DMS53 treated with DMSO at 0.1 percent for 48 hours (cell line): ENCODE data around the gene SCTR.
A peak's percentile ranks its signal among the peaks of the same experiment; 100 is the strongest.

Source experiments
- DNase-seq: peaks from one replicate; lab custom pipeline; 2025; ENCODE audit not compliant: unreplicated experiment; lab: John Stamatoyannopoulos, UW

The SCTR gene

DNA sequence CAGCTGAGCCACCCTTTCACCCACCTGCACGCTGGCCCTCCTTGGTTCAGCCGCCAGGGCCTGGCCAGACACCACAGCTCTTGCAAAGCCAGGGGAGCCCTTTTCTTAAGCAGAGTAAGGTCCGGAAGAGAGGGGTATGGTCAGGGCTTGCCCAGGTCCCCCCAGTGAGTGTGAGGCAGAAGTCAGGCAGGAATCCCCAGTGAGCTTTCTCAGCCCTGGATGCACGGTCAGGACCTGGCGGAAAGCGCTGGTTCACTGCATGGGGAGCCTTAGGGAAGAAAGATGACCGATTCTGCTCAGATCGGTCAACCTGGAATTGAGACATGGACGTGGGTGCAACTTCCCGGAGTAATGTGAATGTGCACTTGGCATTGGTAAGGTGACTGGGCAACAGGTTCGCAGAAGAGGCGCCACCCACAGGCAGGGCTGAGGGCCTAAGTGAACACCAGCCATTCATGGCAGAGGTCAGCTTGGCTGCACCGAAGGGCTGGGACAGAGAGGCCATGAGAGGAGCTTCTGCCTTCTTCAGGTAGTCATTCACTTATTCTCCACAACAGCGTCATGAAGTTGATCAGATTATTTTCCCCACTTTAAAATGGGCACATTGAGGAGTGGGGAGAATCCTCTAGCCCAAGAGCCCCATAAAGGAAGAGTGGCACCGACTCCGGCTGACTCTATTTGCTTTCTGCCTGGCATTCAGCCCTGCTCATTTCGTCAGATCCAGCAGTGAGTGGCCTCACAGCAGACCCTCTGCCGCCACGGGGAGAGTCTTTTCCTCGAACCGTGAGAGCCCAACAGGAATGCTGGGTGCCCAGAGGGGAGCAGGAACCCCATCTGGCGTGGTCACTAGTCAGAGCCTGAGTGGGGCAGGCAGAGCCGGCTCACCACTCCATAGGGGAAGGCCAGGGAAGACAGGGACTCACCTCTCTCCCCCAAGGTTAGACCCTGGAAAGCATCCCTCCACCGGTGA, 35.8 kb downstream of the SCTR start:
- DNase-seq: no peak

- peak; percentile 90 for DNase-seq
Measured at GRCh38 chr2:119487434-119488244, 36.6 kb downstream of the SCTR start.

DNA sequence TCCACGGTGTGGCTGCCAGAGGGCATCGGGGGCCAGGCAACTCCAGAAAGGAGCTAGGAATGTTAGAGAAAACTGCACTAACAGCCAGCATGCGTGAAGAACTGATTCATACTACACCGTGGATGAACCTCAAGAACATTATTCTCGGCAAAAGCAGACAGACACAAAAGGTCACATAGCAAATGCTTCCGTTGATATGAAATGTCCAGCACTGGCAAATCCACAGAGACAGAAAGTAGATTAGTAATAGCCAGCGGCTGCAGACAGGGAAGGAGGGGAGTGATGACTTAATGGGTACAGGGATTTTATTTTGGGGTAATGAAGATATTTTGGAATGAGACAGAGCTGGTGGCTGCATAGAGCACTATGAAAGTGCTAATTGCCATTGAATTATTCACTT, 37.4 kb downstream of the SCTR start:
- no peak for DNase-seq

DNA sequence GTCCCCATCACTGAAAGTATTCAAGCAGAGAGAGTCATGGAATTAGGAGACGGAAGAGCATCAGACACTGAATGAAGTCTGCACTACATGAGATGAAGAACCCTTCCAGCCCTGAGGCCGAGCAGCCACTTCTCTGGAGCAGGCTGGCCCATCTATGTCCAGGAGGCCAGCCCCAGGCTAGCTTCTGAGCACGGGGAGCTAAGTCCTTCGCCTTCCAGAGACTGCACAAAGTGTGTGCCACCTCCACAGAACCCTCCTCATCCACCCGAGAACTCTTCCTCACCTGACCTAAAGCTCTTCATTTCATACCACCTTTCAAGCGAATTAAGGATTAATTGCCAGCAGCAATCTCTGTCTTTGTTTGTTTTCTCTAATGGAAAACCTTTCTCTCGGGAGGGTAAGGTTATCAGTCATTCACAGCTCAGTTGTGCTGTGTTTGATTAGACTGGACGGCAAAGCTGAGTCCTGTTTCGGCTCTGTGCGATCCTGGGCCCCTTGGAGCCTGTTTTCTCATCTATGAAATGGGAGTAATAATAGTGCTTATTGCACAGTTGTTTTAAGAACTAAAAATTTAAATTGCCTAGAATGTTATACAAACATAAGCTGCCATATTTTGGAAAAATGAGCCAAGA, 38.0 kb downstream of the SCTR start:
- no peak for DNase-seq

GRCh38 chr2:119485336-119486110, 38.8 kb downstream of the SCTR start:
- no peak for DNase-seq

GRCh38 chr2:119484834-119485233, 39.4 kb downstream of the SCTR start:
- DNase-seq: no peak

DNA sequence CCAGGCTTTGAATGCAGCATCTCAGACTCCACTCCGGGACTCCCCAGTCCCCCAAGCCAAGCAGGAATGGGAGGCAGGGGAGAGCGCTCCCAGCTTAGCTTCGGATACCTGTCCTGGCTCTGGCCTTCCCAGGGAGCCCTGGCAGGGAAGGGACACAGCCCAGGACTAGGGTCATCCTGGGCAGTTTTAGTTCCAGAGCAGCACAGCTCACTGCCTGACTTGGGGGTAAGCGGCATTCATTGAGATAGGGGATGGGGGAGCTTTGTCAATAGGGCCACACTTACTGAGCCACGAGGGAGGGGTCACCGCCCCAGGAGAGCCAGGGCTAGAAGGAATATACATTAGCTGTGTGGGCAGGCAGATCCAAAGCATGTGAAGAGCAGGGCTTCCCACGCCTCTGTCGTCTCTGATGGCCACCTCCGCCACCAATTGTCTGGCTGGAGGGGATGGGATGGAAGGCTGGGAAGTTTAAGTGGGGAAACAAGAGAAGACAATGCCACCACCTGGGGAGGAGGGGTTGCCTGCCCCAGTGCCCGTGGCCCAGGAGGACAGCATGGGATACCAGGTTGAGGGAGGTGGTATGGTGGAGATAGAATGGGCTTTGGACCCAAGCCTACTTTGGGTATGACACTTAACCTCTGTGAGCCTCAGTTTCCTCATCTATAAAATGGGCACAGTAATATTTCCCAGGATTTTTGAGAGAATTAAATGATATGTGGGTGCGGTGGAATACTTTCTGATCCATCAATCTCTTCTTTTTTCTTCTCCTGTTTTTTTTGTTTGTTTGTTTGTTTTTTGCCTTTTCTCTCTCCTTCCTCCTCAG, 40.2 kb downstream of the SCTR start:
- no peak for DNase-seq

- DNase-seq: no peak
Measured at GRCh38 chr2:119483395-119483753, 40.9 kb downstream of the SCTR start.

DNA sequence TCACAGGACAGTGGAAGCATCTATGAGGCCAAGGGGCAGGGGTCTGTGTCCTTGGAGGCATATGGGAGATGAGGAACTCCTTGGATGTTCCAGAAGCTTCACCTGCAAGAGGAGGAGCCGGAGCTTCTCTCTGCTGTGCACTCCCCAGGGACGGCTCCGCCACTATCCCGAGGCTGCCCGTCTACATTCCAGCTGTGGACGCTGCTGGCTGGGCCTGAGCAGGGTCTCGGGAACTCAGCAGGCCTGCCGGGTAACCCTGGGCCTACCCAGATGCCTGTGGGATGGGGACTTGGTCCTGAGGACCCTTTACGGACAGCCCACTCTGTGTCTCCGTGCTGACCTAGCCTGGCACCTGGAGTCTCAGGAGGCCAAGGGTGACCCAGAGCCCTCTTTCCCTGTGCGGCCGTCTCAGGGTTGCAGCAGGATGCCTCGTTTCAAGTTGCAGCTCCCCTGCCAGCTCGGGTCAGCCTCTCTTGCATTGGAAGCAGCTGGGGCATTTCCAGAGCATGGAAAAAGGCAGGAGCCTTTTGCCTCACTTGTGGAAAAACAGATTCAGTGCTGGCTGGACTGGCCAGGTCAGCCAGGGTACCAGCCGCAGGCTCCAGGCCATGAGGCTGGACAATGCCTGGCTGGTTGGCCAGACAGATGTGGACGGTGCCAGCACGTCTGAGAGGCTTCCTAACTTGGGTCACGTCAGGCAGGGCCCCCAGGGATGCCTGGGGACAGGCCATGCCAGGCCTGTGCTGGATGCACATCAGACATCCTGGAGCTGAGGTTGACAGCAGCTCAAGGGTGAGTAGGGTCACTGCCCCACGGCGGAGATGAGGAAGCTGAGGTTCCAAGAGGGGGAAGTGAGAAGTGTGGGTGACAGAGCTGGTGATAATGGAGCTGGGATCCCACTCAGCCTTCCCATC, 41.5 kb downstream of the SCTR start:
- DNase-seq: no peak

GRCh38 chr2:119481501-119482455, 42.5 kb downstream of the SCTR start:
- peak; percentile 51 for DNase-seq

DNA sequence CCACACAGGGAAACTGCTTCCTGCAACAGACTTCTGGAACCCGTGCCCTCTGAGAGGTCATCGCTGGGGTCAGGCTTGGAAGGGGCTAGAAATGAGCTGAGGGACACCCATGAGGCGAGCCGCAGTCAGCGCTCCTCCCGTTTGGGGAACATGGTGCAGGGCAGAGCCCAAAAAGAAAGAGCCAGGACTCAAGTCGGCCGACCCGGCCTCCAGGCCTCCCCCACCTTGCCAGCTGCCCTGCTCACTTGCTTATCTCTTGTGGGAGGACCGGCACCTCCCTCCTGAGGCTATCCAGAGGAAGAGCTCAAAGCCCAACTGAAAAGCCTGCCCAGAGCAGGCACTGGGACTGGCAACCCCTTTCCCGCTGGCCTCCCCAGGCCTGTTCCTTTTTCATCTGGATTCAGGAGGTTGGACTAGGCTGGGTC, 43.6 kb downstream of the SCTR start:
- no peak for DNase-seq

DNA sequence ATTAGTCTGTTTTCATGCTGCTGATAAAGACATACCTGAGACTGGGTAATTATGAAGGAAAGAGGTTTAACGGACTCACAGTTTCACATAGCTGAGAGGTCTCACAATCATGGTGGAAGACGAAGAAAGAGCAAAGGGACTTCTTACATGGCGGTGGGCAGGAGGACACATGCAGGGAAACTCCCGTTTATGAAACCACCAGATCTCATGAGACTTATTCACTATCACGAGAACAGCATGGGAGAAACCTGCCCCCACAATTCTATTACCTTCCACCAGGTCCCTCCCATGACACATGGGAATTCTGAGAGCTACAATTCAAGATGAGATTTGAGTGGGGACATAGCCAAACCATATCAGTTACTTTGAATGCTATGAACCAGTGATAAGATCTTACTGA, 44.1 kb downstream of the SCTR start:
- DNase-seq: no peak

DNA sequence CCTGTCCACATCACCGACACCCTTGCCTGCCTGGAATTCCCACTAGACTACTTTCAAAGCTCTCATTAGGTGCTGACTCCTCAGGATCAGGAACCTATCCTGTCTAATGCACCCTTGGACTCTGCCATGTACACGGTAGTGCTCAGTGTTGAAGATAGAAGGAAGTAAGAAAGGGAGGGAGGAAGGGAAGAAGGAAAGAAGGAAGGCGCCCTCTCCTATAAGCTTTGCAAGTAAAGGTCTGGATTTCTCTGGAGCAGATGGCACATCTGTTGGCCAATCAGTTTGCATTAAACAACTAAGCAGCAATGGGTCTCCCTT, 45.3 kb downstream of the SCTR start:
- DNase-seq: no peak

GRCh38 chr2:119478188-119478977, 45.9 kb downstream of the SCTR start:
- no peak for DNase-seq

DNA sequence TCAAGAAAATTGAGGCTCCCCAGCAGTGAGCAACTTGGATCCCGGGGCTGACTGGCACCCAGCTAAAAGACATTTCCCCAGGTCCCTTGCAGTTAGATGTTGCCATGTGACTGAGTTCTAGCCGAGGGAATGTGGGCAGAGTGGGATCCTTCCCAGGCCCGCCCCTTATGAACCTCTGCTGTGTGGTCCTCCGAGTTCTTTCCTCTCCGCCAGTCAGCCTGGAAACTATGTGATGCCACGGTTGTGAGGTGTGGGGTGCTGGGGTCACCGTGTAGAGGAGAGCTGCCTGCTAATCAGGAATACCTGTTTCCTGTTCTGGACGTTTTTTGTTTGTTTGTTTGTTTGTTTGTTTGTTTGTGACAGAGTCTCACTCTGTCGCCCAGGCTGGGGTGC, 47.2 kb downstream of the SCTR start:
- DNase-seq: no peak

DNA sequence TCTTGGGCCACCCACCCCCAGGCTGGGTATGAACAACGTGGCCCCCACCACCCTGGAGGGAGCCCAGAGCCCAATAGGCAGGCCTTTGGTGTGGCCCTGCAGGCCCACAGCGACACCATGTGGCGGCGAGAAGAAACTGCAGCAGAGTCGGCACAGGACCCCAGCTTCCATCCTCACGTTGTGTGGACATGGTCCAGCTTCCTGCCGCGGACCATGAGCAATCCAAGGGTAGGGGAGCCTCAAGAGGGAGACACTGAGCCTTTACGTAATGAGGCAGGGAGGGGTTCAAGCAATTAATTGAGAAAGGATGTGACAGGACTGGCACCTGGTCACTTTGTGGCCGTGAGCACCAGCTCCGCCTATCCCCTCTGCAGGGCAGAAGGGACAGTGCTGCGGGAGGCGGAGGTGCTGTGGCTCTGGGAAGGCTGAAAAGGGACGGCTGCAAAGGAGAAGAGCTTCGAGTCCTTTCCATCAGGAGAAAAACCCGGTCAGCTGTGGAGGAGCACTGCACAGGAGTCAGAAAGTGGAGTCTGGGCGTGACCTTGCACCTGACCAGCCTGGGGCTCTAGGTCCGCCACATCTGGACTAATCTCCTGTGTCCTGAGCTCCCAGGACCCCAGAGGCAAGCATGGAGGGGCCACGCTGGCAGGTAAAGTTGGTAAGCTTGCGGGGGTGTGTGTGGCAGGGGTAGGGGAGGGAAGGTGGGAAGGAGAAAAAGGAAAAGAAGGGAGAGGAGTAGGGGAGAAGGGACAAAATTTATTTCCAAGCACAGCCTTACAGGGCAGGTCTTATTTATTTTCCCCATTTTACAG, 47.8 kb downstream of the SCTR start:
- DNase-seq: peak; percentile 70
